ENCODE data around the gene SKP1.

SKP1 gene

DNA sequence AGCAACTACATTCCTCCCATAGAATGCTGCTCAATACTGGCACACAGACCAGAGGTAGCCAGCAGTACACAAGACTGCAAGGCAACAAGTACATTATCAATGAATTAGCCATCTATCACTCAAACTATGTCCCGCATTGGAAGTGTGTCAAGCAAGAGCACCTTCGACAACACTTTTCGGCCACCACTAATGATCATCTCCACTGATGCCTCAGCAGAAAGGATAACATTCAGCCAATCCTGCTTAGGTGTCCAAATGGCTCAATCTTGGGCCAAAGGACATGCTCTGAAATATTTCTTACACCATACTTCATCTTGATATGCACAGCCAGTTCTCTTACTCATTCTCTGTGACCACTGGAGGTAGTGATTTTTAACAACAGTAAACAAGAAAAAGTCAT, 25.0 kb downstream of the SKP1 start:
- ChIA-PET POLR2A (no interaction called here), CTCF (interaction anchor here (0.5 to 1.0 kb wide), 2 partner anchors 50 to 92 kb away, joined by 3 read pairs; no protein-coding TSS in a partner anchor)
- TF ChIP-seq ZNF623 (tag by site-specific recombination; IDR thresholded peaks at IDR 0.05) (no peak), ZNF366 (tag by site-specific recombination; conservative IDR thresholded peaks at IDR 0.05) (no peak), ZNF549 (tag by site-specific recombination; IDR thresholded peaks at IDR 0.05) (no peak), ZNF311 (tag by site-specific recombination; IDR thresholded peaks at IDR 0.05; ENCODE audit: borderline replicate concordance) (no peak), ZNF202 (tag by site-specific recombination; IDR thresholded peaks at IDR 0.05; ENCODE audit: borderline replicate concordance) (no peak), ZNF426 (tag by site-specific recombination; IDR thresholded peaks at IDR 0.05) (no peak), ZNF664 (tag by site-specific recombination; IDR thresholded peaks at IDR 0.05) (no peak), GLI2 (tag by site-specific recombination; IDR thresholded peaks at IDR 0.05; ENCODE audit: borderline replicate concordance, low read depth) (no peak), ZNF529 (tag by site-specific recombination; IDR thresholded peaks at IDR 0.05; ENCODE audit: insufficient replicate concordance) (no peak), ZNF654 (tag by site-specific recombination; IDR thresholded peaks at IDR 0.05; ENCODE audit: low read depth) (no peak), KLF9 (tag by site-specific recombination; IDR thresholded peaks at IDR 0.05; ENCODE audit: low read depth) (no peak), ZNF10 (tag by site-specific recombination; IDR thresholded peaks at IDR 0.05) (no peak), HOXD13 (CRISPR knock-in tag; IDR thresholded peaks at IDR 0.05; ENCODE audit: borderline replicate concordance) (no peak)
- TF ChIP-seq, protein P1, sequence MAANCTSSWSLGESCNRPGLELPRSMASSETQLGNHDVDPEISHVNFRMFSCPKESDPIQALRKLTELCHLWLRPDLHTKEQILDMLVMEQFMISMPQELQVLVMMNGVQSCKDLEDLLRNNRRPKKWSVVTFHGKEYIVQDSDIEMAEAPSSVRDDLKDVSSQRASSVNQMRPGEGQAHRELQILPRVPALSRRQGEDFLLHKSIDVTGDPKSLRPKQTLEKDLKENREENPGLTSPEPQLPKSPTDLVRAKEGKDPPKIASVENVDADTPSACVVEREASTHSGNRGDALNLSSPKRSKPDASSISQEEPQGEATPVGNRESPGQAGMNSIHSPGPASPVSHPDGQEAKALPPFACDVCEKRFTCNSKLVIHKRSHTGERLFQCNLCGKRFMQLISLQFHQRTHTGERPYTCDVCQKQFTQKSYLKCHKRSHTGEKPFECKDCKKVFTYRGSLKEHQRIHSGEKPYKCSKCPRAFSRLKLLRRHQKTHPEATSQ (tag by site-specific recombination; IDR thresholded peaks at IDR 0.05), result no peak
- TF ChIP-seq, protein P2, sequence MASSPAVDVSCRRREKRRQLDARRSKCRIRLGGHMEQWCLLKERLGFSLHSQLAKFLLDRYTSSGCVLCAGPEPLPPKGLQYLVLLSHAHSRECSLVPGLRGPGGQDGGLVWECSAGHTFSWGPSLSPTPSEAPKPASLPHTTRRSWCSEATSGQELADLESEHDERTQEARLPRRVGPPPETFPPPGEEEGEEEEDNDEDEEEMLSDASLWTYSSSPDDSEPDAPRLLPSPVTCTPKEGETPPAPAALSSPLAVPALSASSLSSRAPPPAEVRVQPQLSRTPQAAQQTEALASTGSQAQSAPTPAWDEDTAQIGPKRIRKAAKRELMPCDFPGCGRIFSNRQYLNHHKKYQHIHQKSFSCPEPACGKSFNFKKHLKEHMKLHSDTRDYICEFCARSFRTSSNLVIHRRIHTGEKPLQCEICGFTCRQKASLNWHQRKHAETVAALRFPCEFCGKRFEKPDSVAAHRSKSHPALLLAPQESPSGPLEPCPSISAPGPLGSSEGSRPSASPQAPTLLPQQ (tag by site-specific recombination; IDR thresholded peaks at IDR 0.05), result no peak
- TF ChIP-seq, protein P3, sequence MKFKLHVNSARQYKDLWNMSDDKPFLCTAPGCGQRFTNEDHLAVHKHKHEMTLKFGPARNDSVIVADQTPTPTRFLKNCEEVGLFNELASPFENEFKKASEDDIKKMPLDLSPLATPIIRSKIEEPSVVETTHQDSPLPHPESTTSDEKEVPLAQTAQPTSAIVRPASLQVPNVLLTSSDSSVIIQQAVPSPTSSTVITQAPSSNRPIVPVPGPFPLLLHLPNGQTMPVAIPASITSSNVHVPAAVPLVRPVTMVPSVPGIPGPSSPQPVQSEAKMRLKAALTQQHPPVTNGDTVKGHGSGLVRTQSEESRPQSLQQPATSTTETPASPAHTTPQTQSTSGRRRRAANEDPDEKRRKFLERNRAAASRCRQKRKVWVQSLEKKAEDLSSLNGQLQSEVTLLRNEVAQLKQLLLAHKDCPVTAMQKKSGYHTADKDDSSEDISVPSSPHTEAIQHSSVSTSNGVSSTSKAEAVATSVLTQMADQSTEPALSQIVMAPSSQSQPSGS (tag by site-specific recombination; IDR thresholded peaks at IDR 0.05; ENCODE audit: low read depth), result no peak
- Histone ChIP-seq H3K4me1 (ENCODE audit: control insufficient read depth, insufficient read depth, low read length) (peaks cover 9% of the 10 kb centered on the region; the same call in 1 of the 2 replicates), H3K9me3 (ENCODE audit: control insufficient read depth, insufficient read depth, low read depth, low read length) (no peaks in the 10 kb centered on the region), H3K36me3 (ENCODE audit: control insufficient read depth in 2 of 2, insufficient read depth in 1 of 2, low read length in 2 of 2) (peaks cover 37 to 92% of the 10 kb centered on the region in 2 experiments), H3K4me3 (ENCODE audit: low read depth, low read length) (no peak overlapping the region), H3K27ac (ENCODE audit: extremely low read depth, low read depth, low read length) (no peak overlapping the region)

DNA sequence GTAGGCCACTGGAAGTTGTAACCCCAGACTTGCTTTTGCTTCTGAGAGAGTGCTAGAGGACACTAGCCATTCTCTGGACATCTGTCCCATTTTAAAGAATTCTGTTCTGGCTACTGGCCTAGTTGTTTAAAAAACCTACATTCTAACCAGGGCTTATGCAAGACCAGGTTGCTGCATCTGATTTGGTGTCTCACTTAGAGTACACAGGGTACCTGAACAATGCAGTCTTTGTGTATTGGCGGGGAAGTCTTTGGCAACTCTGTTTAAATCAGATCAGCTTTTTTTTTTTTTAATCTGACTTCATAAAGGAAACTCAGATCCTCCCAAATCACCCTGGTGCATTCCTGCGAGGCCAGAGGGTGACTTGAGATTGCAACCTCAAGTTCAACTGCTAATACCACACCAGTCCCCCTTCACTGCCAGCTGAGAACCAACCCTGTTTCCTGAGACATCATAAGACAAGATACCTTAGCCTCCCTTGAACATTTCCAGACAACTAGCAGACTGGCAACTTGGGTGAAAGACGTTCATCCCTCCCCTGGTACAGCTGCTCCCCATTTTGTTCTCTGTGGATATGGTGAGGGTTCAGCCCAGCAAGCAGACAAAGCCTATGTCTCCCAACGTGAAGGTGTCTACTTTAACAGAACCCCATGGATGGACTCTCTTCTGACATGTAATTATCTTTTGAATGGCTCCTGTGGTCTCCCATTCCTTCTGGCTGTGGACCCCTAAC, 27.0 kb downstream of the SKP1 start:
- Histone ChIP-seq H3K4me1 (ENCODE audit: control insufficient read depth, insufficient read depth, low read length) (peaks cover 9% of the 10 kb centered on the region; the same call in 1 of the 2 replicates), H3K36me3 (ENCODE audit: control insufficient read depth in 2 of 2, insufficient read depth in 1 of 2, low read length in 2 of 2) (peaks cover 23 to 92% of the 10 kb centered on the region in 2 experiments), H3K27ac (ENCODE audit: extremely low read depth, low read depth, low read length) (no peak overlapping the region; the same call in 1 of the 2 replicates), H3K9me3 (ENCODE audit: control insufficient read depth, insufficient read depth, low read depth, low read length) (no peaks in the 10 kb centered on the region), H3K4me3 (ENCODE audit: low read depth, low read length) (no peak overlapping the region)
- ChIA-PET POLR2A (no interaction called here), CTCF (interaction anchor here (0.6 to 2.2 kb wide), 6 partner anchors 9 to 413 kb away, joined by 3 to 20 read pairs (median 3); no protein-coding TSS in a partner anchor)
- TF ChIP-seq, protein P4, sequence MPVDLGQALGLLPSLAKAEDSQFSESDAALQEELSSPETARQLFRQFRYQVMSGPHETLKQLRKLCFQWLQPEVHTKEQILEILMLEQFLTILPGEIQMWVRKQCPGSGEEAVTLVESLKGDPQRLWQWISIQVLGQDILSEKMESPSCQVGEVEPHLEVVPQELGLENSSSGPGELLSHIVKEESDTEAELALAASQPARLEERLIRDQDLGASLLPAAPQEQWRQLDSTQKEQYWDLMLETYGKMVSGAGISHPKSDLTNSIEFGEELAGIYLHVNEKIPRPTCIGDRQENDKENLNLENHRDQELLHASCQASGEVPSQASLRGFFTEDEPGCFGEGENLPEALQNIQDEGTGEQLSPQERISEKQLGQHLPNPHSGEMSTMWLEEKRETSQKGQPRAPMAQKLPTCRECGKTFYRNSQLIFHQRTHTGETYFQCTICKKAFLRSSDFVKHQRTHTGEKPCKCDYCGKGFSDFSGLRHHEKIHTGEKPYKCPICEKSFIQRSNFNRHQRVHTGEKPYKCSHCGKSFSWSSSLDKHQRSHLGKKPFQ (tag by site-specific recombination; IDR thresholded peaks at IDR 0.05), result no peak
- TF ChIP-seq, protein P5, sequence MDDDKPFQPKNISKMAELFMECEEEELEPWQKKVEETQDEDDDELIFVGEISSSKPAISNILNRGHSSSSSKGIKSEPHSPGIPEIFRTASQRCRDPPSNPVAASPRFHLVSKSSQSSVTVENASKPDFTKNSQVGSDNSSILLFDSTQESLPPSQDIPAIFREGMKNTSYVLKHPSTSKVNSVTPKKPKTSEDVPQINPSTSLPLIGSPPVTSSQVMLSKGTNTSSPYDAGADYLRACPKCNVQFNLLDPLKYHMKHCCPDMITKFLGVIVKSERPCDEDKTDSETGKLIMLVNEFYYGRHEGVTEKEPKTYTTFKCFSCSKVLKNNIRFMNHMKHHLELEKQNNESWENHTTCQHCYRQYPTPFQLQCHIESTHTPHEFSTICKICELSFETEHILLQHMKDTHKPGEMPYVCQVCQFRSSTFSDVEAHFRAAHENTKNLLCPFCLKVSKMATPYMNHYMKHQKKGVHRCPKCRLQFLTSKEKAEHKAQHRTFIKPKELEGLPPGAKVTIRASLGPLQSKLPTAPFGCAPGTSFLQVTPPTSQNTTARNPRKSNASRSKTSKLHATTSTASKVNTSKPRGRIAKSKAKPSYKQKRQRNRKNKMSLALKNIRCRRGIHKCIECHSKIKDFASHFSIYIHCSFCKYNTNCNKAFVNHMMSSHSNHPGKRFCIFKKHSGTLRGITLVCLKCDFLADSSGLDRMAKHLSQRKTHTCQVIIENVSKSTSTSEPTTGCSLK (tag by site-specific recombination; IDR thresholded peaks at IDR 0.05), result no peak
- TF ChIP-seq ZSCAN30 (tag by site-specific recombination; IDR thresholded peaks at IDR 0.05) (no peak), KLF8 (tag by site-specific recombination; IDR thresholded peaks at IDR 0.05) (no peak), ZNF48 (tag by site-specific recombination; IDR thresholded peaks at IDR 0.05) (no peak), ZNF792 (tag by site-specific recombination; IDR thresholded peaks at IDR 0.05) (no peak), ZNF658 (tag by site-specific recombination; IDR thresholded peaks at IDR 0.05) (no peak), ZBTB1 (tag by site-specific recombination; IDR thresholded peaks at IDR 0.05) (no peak), ZNF791 (tag by site-specific recombination; IDR thresholded peaks at IDR 0.05) (no peak), SP3 (tag by site-specific recombination; IDR thresholded peaks at IDR 0.05) (no peak), ZNF138 (tag by site-specific recombination; IDR thresholded peaks at IDR 0.05; ENCODE audit: borderline replicate concordance) (no peak), OVOL3 (tag by site-specific recombination; IDR thresholded peaks at IDR 0.05) (no peak)

Measured in HEK293 (cell line).